K562 (cell line): ENCODE measurements around the gene CRLF2.

Experiments used
- ARID4B ChIP-seq: sonication (generic); formaldehyde crosslinking; IDR thresholded peaks from 2 replicates; pipeline ENCODE4 v1.8.0; 2022; ENCODE audit warnings: mild to moderate bottlenecking, missing genetic modification reagents
- EZH2 ChIP-seq: IDR thresholded peaks from 2 replicates; pipeline ENCODE4 v1.6.1; 2012; ENCODE audit warnings: low read depth, mild to moderate bottlenecking, inconsistent platforms, low read length, borderline replicate concordance
- MXI1 ChIP-seq: IDR thresholded peaks from 2 replicates; pipeline ENCODE4 v1.6.1; 2011; ENCODE audit warnings: low read depth, mild to moderate bottlenecking, improper control_type of control experiment, low read length
- NFRKB ChIP-seq: fragments of 450-650 bp; IDR thresholded peaks from 2 replicates; pipeline ENCODE4 v1.6.1; 2016; ENCODE audit warnings: low read depth
- NRF1 ChIP-seq, 2 experiments: fragments of 450-650 bp; IDR thresholded peaks in 1 of 2; conservative IDR thresholded peaks in 1 of 2; 2 replicates each; pipeline ENCODE4 v1.6.1; 2014; ENCODE audit warnings: mild to moderate bottlenecking in 2 of 2
- RB1 ChIP-seq: fragments of 450-650 bp; IDR thresholded peaks from 2 replicates; pipeline ENCODE4 v1.6.1; 2017; ENCODE audit warnings: low read depth, mild to moderate bottlenecking
- TARDBP ChIP-seq: fragments of 450-650 bp; IDR thresholded peaks from 2 replicates; pipeline ENCODE4 v1.6.1; 2016
- ZC3H11A ChIP-seq: IDR thresholded peaks from 2 replicates; pipeline ENCODE4 v1.6.1; 2012; ENCODE audit warnings: low read depth, low read length, improper control_type of control experiment
- TF ChIP-seq, protein P1 (sequence below), 2 experiments: fragments of 450-650 bp; formaldehyde crosslinking in 1 of 2; IDR thresholded peaks; 2 replicates each; pipeline versions ENCODE4 v1.4.0 to v1.6.1; 2014 to 2020; ENCODE audit warnings: mild to moderate bottlenecking in 2 of 2, borderline replicate concordance in 1 of 2, low read depth in 1 of 2

DNA sequence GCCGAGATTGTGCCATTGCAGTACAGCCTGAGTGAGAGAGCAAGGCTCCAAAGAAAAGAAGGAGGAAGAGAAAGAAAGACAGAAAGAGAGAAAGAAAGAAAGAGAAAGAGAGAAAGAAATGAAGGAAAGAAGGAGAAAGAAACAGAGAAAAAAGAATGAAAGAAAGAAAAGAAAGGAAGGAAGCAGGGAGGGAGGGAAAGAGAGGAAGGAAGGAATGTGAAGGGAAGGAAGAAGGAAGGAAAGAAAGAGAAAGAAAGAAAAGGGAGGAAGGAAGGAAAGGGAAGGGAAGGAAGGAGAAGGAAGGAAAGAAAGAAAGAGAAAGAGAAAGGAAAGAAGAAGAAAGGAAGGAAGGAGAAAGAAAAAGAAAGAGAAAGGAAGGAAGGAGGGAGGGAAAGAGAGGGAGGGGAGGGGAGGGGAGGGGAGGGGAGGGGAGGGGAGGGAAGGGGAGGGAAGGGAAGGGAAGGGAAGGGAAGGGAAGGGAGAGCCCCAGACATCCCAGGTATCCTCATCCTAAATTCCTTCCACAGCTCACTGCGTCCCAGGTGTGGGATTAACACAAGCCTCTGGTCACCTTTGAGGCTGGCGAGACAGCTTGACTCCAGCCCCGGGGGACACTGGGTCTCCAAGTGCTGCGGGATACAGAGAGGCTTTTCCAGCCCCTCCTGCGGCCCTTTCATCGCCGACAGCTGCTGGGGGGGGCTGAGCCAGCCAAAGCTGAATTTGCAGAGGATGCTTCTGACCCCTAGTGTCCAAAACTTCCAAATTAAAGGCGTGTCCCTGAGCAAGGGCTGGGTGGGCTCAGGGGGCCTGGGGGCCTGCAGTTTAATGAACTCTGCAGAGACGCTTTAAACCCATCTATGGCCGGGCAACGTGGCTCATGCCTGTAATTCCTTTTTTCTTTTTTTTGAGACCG lies 32.0 kb upstream of the CRLF2 start:
- TF ChIP-seq RB1 (no peak), NFRKB (no peak), TARDBP (no peak), MXI1 (no peak), NRF1 (conservative IDR thresholded peaks at IDR 0.05 in 1 of 2, IDR thresholded peaks at IDR 0.05 in 1 of 2) (no peak), ZC3H11A (no peak), EZH2 (no peak), ARID4B (no peak)
- TF ChIP-seq, protein P1, sequence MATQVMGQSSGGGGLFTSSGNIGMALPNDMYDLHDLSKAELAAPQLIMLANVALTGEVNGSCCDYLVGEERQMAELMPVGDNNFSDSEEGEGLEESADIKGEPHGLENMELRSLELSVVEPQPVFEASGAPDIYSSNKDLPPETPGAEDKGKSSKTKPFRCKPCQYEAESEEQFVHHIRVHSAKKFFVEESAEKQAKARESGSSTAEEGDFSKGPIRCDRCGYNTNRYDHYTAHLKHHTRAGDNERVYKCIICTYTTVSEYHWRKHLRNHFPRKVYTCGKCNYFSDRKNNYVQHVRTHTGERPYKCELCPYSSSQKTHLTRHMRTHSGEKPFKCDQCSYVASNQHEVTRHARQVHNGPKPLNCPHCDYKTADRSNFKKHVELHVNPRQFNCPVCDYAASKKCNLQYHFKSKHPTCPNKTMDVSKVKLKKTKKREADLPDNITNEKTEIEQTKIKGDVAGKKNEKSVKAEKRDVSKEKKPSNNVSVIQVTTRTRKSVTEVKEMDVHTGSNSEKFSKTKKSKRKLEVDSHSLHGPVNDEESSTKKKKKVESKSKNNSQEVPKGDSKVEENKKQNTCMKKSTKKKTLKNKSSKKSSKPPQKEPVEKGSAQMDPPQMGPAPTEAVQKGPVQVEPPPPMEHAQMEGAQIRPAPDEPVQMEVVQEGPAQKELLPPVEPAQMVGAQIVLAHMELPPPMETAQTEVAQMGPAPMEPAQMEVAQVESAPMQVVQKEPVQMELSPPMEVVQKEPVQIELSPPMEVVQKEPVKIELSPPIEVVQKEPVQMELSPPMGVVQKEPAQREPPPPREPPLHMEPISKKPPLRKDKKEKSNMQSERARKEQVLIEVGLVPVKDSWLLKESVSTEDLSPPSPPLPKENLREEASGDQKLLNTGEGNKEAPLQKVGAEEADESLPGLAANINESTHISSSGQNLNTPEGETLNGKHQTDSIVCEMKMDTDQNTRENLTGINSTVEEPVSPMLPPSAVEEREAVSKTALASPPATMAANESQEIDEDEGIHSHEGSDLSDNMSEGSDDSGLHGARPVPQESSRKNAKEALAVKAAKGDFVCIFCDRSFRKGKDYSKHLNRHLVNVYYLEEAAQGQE (IDR thresholded peaks at IDR 0.05; ENCODE audit: borderline replicate concordance): no peak
- TF ChIP-seq, protein P1 (CRISPR knock-in tag; IDR thresholded peaks at IDR 0.05; ENCODE audit: low read depth): no peak
